ENCODE data around the gene JDP2.

DNA sequence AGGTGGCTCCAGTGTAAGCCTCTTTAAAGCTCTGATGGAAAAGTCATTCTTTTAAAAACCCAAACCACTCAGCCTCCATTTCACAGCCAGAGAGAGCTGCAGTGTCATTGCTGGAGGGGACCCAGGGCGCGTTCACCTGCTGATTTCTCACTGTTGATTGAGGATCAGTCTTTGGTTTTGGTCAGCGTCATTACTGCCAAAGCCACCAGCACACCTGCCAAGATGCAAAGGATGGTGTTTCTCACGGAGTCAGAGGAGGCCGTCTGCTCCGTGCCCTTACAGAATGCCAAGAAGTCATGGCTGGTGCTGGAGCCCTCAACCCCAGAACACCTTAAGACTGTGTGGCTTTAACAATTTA, 61.6 kb downstream of the JDP2 start:
- TF ChIP-seq, protein P1, sequence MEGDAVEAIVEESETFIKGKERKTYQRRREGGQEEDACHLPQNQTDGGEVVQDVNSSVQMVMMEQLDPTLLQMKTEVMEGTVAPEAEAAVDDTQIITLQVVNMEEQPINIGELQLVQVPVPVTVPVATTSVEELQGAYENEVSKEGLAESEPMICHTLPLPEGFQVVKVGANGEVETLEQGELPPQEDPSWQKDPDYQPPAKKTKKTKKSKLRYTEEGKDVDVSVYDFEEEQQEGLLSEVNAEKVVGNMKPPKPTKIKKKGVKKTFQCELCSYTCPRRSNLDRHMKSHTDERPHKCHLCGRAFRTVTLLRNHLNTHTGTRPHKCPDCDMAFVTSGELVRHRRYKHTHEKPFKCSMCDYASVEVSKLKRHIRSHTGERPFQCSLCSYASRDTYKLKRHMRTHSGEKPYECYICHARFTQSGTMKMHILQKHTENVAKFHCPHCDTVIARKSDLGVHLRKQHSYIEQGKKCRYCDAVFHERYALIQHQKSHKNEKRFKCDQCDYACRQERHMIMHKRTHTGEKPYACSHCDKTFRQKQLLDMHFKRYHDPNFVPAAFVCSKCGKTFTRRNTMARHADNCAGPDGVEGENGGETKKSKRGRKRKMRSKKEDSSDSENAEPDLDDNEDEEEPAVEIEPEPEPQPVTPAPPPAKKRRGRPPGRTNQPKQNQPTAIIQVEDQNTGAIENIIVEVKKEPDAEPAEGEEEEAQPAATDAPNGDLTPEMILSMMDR (IDR thresholded peaks at IDR 0.05; ENCODE audit: low read length), result no peak
- no peak for TF ChIP-seq EZH2 (IDR thresholded peaks at IDR 0.05; ENCODE audit: borderline replicate concordance, low read length)

Data from OCI-LY1 (cell line).